CD8-positive, alpha-beta memory T cell (primary cell): Measurements from ENCODE around the gene PIP5K1B. TPM values are rescaled to one million over a fixed set of nuclear protein-coding genes. Genes with fewer than 3 reads are reported as not detected.

Experiments
- CTCF ChIA-PET: fragments of 350-600 bp; sonication (Branson Sonifier 250); formaldehyde crosslinking; loops from one replicate; lab custom pipeline; 2021; ENCODE audit warnings: antibody characterized with exemption; lab: Charles Lee
- POLR2A ChIA-PET: fragments of 350-600 bp; sonication (Branson Sonifier 250); formaldehyde crosslinking; loops from one replicate; lab custom pipeline; 2021; ENCODE audit warnings: antibody characterized with exemption; lab: Charles Lee
- DNase-seq, 5 donors: peaks; one replicate each; pipeline versions ENCODE4 v3.0.0 to v3.0.0-alpha.2; 2020 to 2022; ENCODE audit warnings: mixed read lengths in 1 of 5
- H3K27ac ChIP-seq: one replicate; pipeline ENCODE4 v1.7.0; 2013; ENCODE audit warnings: low read depth, mild to moderate bottlenecking, low read length, moderate library complexity
- H3K27me3 ChIP-seq: 2 replicates; pipeline ENCODE4 v1.7.0; 2013; ENCODE audit warnings: low read length, mild to moderate bottlenecking; ENCODE audit not compliant: insufficient read depth, poor library complexity, severe bottlenecking
- H3K36me3 ChIP-seq: 2 replicates; pipeline ENCODE4 v1.7.0; 2013; ENCODE audit warnings: mild to moderate bottlenecking, low read length, moderate library complexity; ENCODE audit not compliant: insufficient read depth
- H3K4me1 ChIP-seq: 2 replicates; pipeline ENCODE4 v1.7.0; 2013; ENCODE audit warnings: mild to moderate bottlenecking, low read length, moderate library complexity; ENCODE audit not compliant: insufficient read depth
- H3K4me3 ChIP-seq: 2 replicates; pipeline ENCODE4 v1.7.0; 2013; ENCODE audit warnings: mild to moderate bottlenecking, low read length
- H3K9me3 ChIP-seq: 2 replicates; pipeline ENCODE4 v1.7.0; 2013; ENCODE audit warnings: mild to moderate bottlenecking, low read length
- H3K27ac Mint-ChIP-seq, 8 donors: one replicate each; pipeline ENCODE4 v1.8.0; 2020 to 2021; ENCODE audit warnings: mixed read lengths in 8 of 8, mild to moderate bottlenecking in 6 of 8, inconsistent platforms in 3 of 8, moderate library complexity in 3 of 8
- H3K27me3 Mint-ChIP-seq, 2 donors: one replicate each; pipeline ENCODE4 v1.8.0; 2020 to 2021; ENCODE audit warnings: mixed read lengths in 2 of 2, mild to moderate bottlenecking in 1 of 2, moderate library complexity in 1 of 2
- H3K36me3 Mint-ChIP-seq, 3 donors: one replicate each; pipeline ENCODE4 v1.8.0; 2020 to 2021; ENCODE audit warnings: mixed read lengths in 3 of 3, inconsistent platforms in 1 of 3, mild to moderate bottlenecking in 1 of 3
- H3K4me1 Mint-ChIP-seq, 3 donors: one replicate each; pipeline ENCODE4 v1.8.0; 2020 to 2021; ENCODE audit warnings: mixed read lengths in 3 of 3, inconsistent platforms in 1 of 3, mild to moderate bottlenecking in 1 of 3
- H3K4me3 Mint-ChIP-seq, 7 donors: one replicate each; pipeline ENCODE4 v1.8.0; 2020 to 2021; ENCODE audit warnings: mixed read lengths in 7 of 7, mild to moderate bottlenecking in 6 of 7, moderate library complexity in 4 of 7, inconsistent platforms in 2 of 7
- H3K9me3 Mint-ChIP-seq, 5 donors: one replicate each; pipeline ENCODE4 v1.8.0; 2020 to 2022; ENCODE audit warnings: mixed read lengths in 5 of 5, mild to moderate bottlenecking in 3 of 5, moderate library complexity in 2 of 5, inconsistent platforms in 1 of 5
- polyA plus RNA-seq: library from polyadenylated mRNA; unstranded; fragments of 300-500 nt; fragmentation: Illumina TruSeq; gene quantifications from one replicate; pipeline ENCODE4 v1.2.3, GENCODE V29; 2021
- total RNA-seq, 2 experiments: library from RNA; stranded (reverse); gene quantifications; one replicate each; pipeline ENCODE4 v1.2.3, GENCODE V29; 2021

PIP5K1B gene
- total and polyA plus RNA-seq, 3 experiments from 2014 or later, result 3.1 TPM; not detected in 1

DNA sequence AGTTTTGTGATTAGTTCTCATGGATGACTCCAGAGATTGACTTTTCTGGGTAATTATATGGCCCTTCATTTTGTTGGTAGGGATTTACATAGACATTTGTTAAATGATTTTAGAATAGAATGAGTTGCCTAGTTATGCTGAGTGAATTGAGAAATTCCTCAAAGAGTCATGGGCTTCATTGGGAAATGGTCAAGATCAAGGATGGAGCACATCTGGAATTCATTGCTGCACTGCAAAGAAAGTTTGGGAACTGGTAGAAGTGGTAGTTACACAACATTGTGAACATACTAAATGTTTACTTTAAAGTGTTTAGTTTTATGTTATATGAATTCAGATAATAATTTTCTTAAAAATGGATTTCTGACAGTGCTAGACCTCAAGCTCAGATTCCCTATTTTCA is 46.5 kb downstream of the PIP5K1B start:
- Histone ChIP-seq H3K27me3 (no peaks in the 10 kb centered on the region), H3K27ac (no peak overlapping the region), H3K4me1 (no peaks in the 10 kb centered on the region), H3K36me3 (no peaks in the 10 kb centered on the region), H3K9me3 (no peaks in the 10 kb centered on the region), H3K4me3 (no peak overlapping the region)
- H3K9me3 Mint-ChIP-seq, result no peaks in the 10 kb centered on the region
- POLR2A ChIA-PET, result no interaction called here
- no peaks in the 10 kb centered on the region for H3K4me1 Mint-ChIP-seq
- H3K4me3 Mint-ChIP-seq, result no peak overlapping the region
- H3K27ac Mint-ChIP-seq, result no peak overlapping the region
- no peaks in the 10 kb centered on the region for H3K36me3 Mint-ChIP-seq
- peaks cover 3 to 31% of the 10 kb centered on the region in 2 donors for H3K27me3 Mint-ChIP-seq
- CTCF ChIA-PET, result no interaction called here
- DNase-seq, result no peak

DNA sequence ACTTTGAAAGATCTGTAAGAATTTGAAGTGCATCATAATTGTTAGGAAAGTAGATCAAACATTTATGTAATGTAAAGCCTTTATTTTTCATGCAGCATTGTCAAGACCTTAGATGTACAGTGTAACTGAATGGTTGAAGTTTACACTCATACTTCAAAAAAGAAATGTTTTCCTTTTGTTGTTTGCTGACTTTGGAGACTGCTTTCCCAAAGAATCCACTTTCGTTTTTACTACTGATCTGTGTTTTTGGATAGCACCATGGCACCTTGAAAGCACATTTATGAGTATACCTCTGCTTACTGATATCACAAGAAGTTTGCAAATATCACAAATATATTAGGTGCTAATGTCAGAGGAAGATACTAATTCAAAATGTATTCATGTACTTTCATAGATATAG is 50.0 kb downstream of the PIP5K1B start:
- Mint-ChIP-seq H3K27me3 (peaks cover 12 to 50% of the 10 kb centered on the region in 2 donors), H3K4me3 (no peak overlapping the region), H3K9me3 (peaks cover 4 to 14% (median 11%) of the 10 kb centered on the region in 5 donors), H3K27ac (no peak overlapping the region), H3K36me3 (peaks cover 0 to 8% (median 0%) of the 10 kb centered on the region in 3 donors), H3K4me1 (no peaks in the 10 kb centered on the region)
- Histone ChIP-seq H3K27ac (no peak overlapping the region), H3K9me3 (no peaks in the 10 kb centered on the region), H3K27me3 (no peaks in the 10 kb centered on the region), H3K4me3 (no peak overlapping the region), H3K4me1 (no peaks in the 10 kb centered on the region), H3K36me3 (no peaks in the 10 kb centered on the region)
- DNase-seq, result no peak
- POLR2A ChIA-PET, result no interaction called here
- CTCF ChIA-PET, result no interaction called here

DNA sequence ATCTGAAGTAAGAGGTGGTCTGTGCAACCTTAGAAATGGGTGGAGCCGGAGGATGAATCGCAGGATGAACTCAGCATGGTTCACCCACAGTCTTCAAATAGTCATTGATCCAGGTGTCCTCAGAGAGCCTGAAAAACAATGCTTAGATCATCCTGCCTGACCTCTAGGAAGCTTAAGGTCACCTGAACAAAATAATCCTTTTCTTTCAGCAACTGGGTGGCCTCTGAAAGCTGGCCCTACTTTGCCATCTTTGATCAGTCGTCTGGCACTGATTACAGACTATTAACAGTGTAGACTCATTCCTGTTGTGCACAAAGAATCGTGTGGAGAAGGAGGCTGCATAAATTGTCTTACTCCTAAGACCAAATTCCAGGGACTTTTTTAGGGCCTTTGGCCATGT is 50.7 kb downstream of the PIP5K1B start:
- no peaks in the 10 kb centered on the region for H3K9me3 ChIP-seq
- peaks cover 4 to 14% (median 11%) of the 10 kb centered on the region in 5 donors for H3K9me3 Mint-ChIP-seq
- H3K27me3 ChIP-seq, result no peaks in the 10 kb centered on the region
- no peaks in the 10 kb centered on the region for H3K4me1 Mint-ChIP-seq
- H3K27ac Mint-ChIP-seq, result no peak overlapping the region
- peaks cover 12 to 51% of the 10 kb centered on the region in 2 donors for H3K27me3 Mint-ChIP-seq
- H3K4me1 ChIP-seq, result no peaks in the 10 kb centered on the region
- H3K36me3 ChIP-seq, result no peaks in the 10 kb centered on the region
- CTCF ChIA-PET, result no interaction called here
- H3K4me3 ChIP-seq, result no peak overlapping the region
- POLR2A ChIA-PET, result no interaction called here
- H3K36me3 Mint-ChIP-seq, result peaks cover 0 to 8% (median 0%) of the 10 kb centered on the region in 3 donors
- no peak for DNase-seq
- H3K4me3 Mint-ChIP-seq, result no peak overlapping the region
- H3K27ac ChIP-seq, result no peak overlapping the region

DNA sequence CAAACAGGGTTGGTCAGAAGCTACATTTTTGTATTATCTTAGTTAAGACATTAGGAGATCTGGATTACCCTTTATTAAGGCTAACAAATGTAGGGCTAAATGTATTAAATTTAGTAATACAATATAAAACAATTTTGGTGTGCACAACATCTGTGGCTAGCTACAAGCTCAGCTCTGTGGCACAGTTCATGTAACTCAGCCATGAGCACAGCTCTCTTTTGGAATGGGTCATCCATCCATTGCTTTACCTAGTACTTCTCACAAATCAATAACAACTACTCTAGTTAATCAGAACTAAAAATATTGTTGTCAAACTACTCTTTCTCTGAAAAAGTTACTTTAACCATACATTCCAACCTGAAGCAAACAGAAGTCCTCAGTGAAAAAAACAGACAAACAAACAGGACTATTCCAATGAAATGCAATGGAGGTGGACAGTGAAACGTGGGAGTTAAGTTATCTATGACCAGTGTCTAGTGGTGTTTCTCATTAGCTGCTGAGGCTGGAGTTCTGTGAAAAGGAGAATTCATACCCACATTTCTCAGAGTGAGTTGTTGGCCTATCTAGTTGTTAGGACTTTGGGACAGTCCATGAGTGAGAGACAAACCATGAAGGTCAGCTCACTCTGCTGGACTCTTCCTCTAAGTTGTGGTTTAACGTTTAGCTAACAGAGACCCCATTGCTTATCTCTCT is 55.1 kb downstream of the PIP5K1B start:
- DNase-seq, result no peak
- no peak overlapping the region for H3K4me3 ChIP-seq
- CTCF ChIA-PET, result interaction anchor here (0.7 kb wide), 1 partner anchor 989 kb away, joined by 3 read pairs; no protein-coding TSS in a partner anchor
- peaks cover 4 to 14% (median 11%) of the 10 kb centered on the region in 5 donors for H3K9me3 Mint-ChIP-seq
- POLR2A ChIA-PET, result no interaction called here
- peaks cover 0 to 8% (median 0%) of the 10 kb centered on the region in 3 donors for H3K36me3 Mint-ChIP-seq
- H3K4me1 Mint-ChIP-seq, result no peaks in the 10 kb centered on the region
- no peak overlapping the region for H3K27ac ChIP-seq
- no peaks in the 10 kb centered on the region for H3K4me1 ChIP-seq
- no peak overlapping the region for H3K27ac Mint-ChIP-seq
- no peaks in the 10 kb centered on the region for H3K9me3 ChIP-seq
- H3K27me3 Mint-ChIP-seq, result peaks cover 19 to 51% of the 10 kb centered on the region in 2 donors
- no peaks in the 10 kb centered on the region for H3K36me3 ChIP-seq
- H3K4me3 Mint-ChIP-seq, result no peak overlapping the region
- H3K27me3 ChIP-seq, result no peaks in the 10 kb centered on the region

DNA sequence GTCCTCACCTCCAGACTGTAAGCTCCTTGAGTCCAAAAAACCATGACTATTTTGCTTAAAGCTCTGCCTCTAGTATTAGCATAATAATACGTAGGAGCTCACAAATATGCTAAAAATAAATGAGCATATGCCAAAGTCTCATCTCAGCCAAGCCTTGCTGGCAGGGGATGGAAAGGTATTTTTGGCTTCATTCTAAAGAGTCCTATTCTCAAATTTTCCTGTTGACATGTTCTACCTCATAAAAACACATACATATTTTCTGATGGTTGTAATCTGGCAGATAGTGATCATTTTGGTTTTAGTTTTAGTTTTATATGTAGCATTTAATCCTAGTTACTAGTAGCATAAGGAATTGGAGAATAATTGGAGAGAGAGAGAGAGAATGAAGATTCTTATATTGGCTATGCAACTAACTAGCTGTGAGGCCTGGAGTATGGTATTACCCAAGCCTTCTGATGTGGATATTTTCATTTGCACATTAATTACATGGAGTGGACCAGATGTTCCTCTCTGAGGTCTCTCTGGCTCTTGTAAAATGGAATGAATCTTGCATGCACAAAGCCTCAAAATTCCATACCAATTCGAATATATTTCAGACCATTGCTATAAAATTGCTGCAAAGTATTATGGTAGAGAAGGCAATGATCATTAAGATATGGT is 55.8 kb downstream of the PIP5K1B start:
- Mint-ChIP-seq H3K27me3 (peaks cover 16 to 46% of the 10 kb centered on the region in 2 donors), H3K36me3 (peaks cover 0 to 8% (median 0%) of the 10 kb centered on the region in 3 donors), H3K27ac (no peak overlapping the region), H3K4me1 (no peaks in the 10 kb centered on the region), H3K4me3 (no peak overlapping the region), H3K9me3 (peaks cover 4 to 14% (median 11%) of the 10 kb centered on the region in 5 donors)
- H3K27me3 ChIP-seq, result no peaks in the 10 kb centered on the region
- no peaks in the 10 kb centered on the region for H3K9me3 ChIP-seq
- ChIA-PET POLR2A (no interaction called here), CTCF (interaction anchor here (0.7 kb wide), 1 partner anchor 988 kb away, joined by 3 read pairs; no protein-coding TSS in a partner anchor)
- H3K4me3 ChIP-seq, result no peak overlapping the region
- no peak overlapping the region for H3K27ac ChIP-seq
- no peak for DNase-seq
- H3K4me1 ChIP-seq, result no peaks in the 10 kb centered on the region
- H3K36me3 ChIP-seq, result no peaks in the 10 kb centered on the region

DNA sequence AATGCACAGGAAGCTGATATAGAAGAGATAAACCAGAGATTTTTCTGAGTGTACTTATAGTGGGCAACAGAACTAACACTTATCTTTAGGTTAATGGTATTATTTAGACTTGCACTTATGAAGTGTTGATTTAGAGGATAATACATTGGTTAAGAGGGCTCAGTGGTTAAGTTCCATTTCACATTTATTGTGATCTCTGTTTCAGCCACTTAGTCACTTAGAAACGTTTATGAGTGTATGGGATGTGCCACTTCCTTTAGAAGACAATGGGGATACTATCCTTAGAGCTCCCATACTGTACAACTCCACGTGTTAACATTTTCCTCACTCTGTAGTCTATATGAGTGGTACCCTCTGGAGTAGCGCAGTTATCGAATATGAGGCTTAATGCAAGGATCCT is 57.5 kb downstream of the PIP5K1B start:
- Mint-ChIP-seq H3K27me3 (peaks cover 16 to 45% of the 10 kb centered on the region in 2 donors), H3K4me3 (no peak overlapping the region), H3K9me3 (peaks cover 4 to 14% (median 11%) of the 10 kb centered on the region in 5 donors), H3K36me3 (peaks cover 0 to 8% (median 0%) of the 10 kb centered on the region in 3 donors), H3K27ac (no peak overlapping the region), H3K4me1 (no peaks in the 10 kb centered on the region)
- ChIA-PET CTCF (no interaction called here), POLR2A (no interaction called here)
- no peak for DNase-seq
- Histone ChIP-seq H3K27me3 (no peaks in the 10 kb centered on the region), H3K4me3 (no peak overlapping the region), H3K9me3 (no peaks in the 10 kb centered on the region), H3K27ac (no peak overlapping the region), H3K4me1 (no peaks in the 10 kb centered on the region), H3K36me3 (no peaks in the 10 kb centered on the region)

DNA sequence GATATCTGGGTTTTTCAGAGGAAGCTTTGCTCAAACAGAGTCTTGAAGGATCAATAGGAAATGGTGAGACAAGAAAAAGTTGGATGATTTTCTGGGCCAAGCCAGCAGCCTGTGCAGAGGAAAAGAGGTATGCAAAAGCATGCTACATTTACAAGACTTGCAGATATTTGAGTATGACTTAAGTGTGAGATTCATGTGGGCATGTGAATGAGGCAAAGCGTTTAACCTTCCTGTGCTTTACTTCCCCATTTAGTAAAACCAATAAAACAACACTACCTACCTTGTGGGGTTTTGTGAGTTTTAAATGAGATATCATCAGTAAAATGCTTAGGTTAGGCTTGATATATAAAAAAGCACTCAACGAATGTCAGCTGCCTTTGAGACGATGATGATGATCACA is 58.1 kb downstream of the PIP5K1B start:
- H3K4me3 Mint-ChIP-seq, result no peak overlapping the region
- H3K9me3 ChIP-seq, result no peaks in the 10 kb centered on the region
- H3K27ac Mint-ChIP-seq, result no peak overlapping the region
- POLR2A ChIA-PET, result no interaction called here
- H3K36me3 ChIP-seq, result no peaks in the 10 kb centered on the region
- peaks cover 4 to 13% (median 11%) of the 10 kb centered on the region in 5 donors for H3K9me3 Mint-ChIP-seq
- peaks cover 0 to 6% (median 0%) of the 10 kb centered on the region in 3 donors for H3K36me3 Mint-ChIP-seq
- H3K27ac ChIP-seq, result no peak overlapping the region
- H3K27me3 Mint-ChIP-seq, result peaks cover 14 to 40% of the 10 kb centered on the region in 2 donors
- no peaks in the 10 kb centered on the region for H3K4me1 ChIP-seq
- H3K4me1 Mint-ChIP-seq, result no peaks in the 10 kb centered on the region
- no peaks in the 10 kb centered on the region for H3K27me3 ChIP-seq
- DNase-seq, result no peak
- H3K4me3 ChIP-seq, result no peak overlapping the region
- CTCF ChIA-PET, result no interaction called here

DNA sequence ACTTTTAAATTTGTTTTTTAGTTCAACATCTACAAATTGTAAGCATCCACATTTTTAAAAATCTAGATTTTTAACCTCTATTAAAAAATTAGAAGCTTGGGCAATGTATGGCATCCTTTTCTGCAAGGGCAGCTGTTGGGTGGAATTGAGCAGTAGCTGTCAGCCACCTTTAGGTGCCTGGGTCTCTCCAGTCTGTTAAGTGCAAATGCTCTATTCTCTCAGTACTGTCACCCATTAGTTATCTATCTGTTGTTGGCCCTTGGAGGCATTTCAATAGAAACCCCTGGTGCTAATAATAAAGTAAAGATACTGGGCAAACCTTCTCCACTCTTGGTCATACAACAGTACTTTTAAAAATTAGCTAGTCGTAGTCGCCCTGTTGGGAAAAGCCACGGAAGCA is 63.6 kb downstream of the PIP5K1B start:
- Histone ChIP-seq H3K4me3 (no peak overlapping the region), H3K27ac (no peak overlapping the region), H3K36me3 (no peaks in the 10 kb centered on the region), H3K27me3 (no peaks in the 10 kb centered on the region), H3K4me1 (no peaks in the 10 kb centered on the region), H3K9me3 (no peaks in the 10 kb centered on the region)
- no peak overlapping the region for H3K4me3 Mint-ChIP-seq
- POLR2A ChIA-PET, result no interaction called here
- no peaks in the 10 kb centered on the region for H3K36me3 Mint-ChIP-seq
- H3K27ac Mint-ChIP-seq, result no peak overlapping the region
- no peaks in the 10 kb centered on the region for H3K4me1 Mint-ChIP-seq
- no peaks in the 10 kb centered on the region for H3K9me3 Mint-ChIP-seq
- CTCF ChIA-PET, result interaction anchor here (1.0 kb wide), 1 partner anchor 11 kb away, joined by 3 read pairs; a partner anchor contains a TSS
- peaks cover 5 to 25% of the 10 kb centered on the region in 2 donors for H3K27me3 Mint-ChIP-seq
- DNase-seq, result no peak
